Neural cell (in vitro differentiated cells): Measurements from ENCODE around the gene CDKAL1.

Experiments used
- CTCF ChIP-seq: fragments of 450-650 bp; IDR thresholded peaks from 2 replicates; pipeline ENCODE4 v1.5.1; 2014; ENCODE audit warnings: antibody characterized with exemption, mild to moderate bottlenecking, moderate library complexity; ENCODE audit not compliant: poor library complexity, severe bottlenecking
- EP300 ChIP-seq: fragments of 450-650 bp; conservative IDR thresholded peaks from 2 replicates; pipeline ENCODE4 v1.6.1; 2014; ENCODE audit warnings: antibody characterized with exemption, mild to moderate bottlenecking, moderate library complexity; ENCODE audit not compliant: poor library complexity, severe bottlenecking
- EZH2 ChIP-seq: fragments of 200-600, 300-800 bp; shearing (Covaris generic), sonication (generic); IDR thresholded peaks from 2 replicates; pipeline ENCODE4 v1.6.1; 2014; ENCODE audit warnings: antibody characterized with exemption, low read length, borderline replicate concordance, mild to moderate bottlenecking; ENCODE audit not compliant: insufficient read depth, poor library complexity, severe bottlenecking
- POLR2AphosphoS5 ChIP-seq: IDR thresholded peaks from 2 replicates; pipeline ENCODE4 v1.6.1; 2012
- RAD21 ChIP-seq: fragments of 450-650 bp; conservative IDR thresholded peaks from 2 replicates; pipeline ENCODE4 v1.6.1; 2014; ENCODE audit warnings: antibody characterized with exemption, mild to moderate bottlenecking, moderate library complexity

DNA sequence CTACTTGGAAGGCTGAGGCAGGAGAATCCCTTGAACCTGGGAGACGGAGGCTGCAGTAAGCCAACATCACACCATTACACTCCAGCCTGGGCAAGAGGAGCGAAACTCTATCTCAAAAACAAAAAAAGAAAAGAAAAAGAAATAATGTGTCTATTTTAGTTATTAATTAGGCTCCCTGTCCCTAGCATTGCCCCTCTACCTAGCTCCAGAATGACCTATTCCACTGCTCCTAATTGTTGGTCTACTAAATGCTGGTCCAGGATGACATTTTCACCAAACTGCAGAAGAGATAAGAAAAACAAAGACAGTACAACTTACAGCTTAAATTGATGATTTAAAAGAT is 629.6 kb downstream of the CDKAL1 start:
- TF ChIP-seq CTCF (no peak), POLR2AphosphoS5 (no peak), EZH2 (no peak), EP300 (no peak), RAD21 (no peak)
